Hepatocyte (in vitro differentiated cells): ENCODE data around the gene C12orf43. TPM values are rescaled to one million over a fixed set of nuclear protein-coding genes. Genes with fewer than 3 reads are reported as not detected.
"Not testable (repeated sequence)": the region's sequence is repeated elsewhere in the genome, so short reads cannot be mapped to it uniquely, and the experiment has no call there.

ENCODE experiments used
- DNase-seq: peaks from one replicate; pipeline ENCODE4 v3.0.0-alpha.2; 2016; ENCODE audit warnings: low spot score
- H2AFZ ChIP-seq: fragments of 200-600 bp; sonication (generic); 2 replicates; pipeline ENCODE4 v1.6.0; 2016; ENCODE audit warnings: antibody characterized with exemption, mild to moderate bottlenecking
- H3K27ac ChIP-seq: fragments of 200-600 bp; sonication (generic); 2 replicates; pipeline ENCODE4 v1.5.1; 2016; ENCODE audit warnings: mild to moderate bottlenecking
- H3K27me3 ChIP-seq: fragments of 200-600 bp; sonication (generic); 2 replicates; pipeline ENCODE4 v1.6.1; 2016
- H3K36me3 ChIP-seq: fragments of 200-600 bp; sonication (generic); replicated peaks from 2 replicates; pipeline ENCODE4 v1.5.1; 2016; ENCODE audit warnings: low read depth; ENCODE audit not compliant: insufficient read depth
- H3K4me1 ChIP-seq: fragments of 200-600 bp; sonication (generic); 2 replicates; pipeline ENCODE4 v1.5.1; 2016; ENCODE audit warnings: mild to moderate bottlenecking, moderate library complexity; ENCODE audit not compliant: insufficient read depth
- H3K4me2 ChIP-seq: fragments of 200-600 bp; sonication (generic); 2 replicates; pipeline ENCODE4 v1.6.0; 2016
- H3K4me3 ChIP-seq: fragments of 200-600 bp; sonication (generic); 2 replicates; pipeline ENCODE4 v1.5.1; 2016; ENCODE audit warnings: mild to moderate bottlenecking
- H3K79me2 ChIP-seq: fragments of 200-600 bp; sonication (generic); 2 replicates; pipeline ENCODE4 v1.6.0; 2017; ENCODE audit warnings: mild to moderate bottlenecking
- H3K9me2 ChIP-seq: fragments of 200-600 bp; sonication (generic); replicated peaks from 2 replicates; pipeline ENCODE4 v1.6.0; 2017; ENCODE audit warnings: mild to moderate bottlenecking; ENCODE audit not compliant: insufficient read depth
- H3K9me3 ChIP-seq: fragments of 200-600 bp; sonication (generic); 2 replicates; pipeline ENCODE4 v1.5.1; 2016; ENCODE audit warnings: low read depth, mild to moderate bottlenecking
- H4K20me1 ChIP-seq: fragments of 200-600 bp; sonication (generic); 2 replicates; pipeline ENCODE4 v1.6.0; 2016; ENCODE audit warnings: mild to moderate bottlenecking; ENCODE audit not compliant: insufficient read depth, poor library complexity, severe bottlenecking
- EZH2 ChIP-seq: fragments of 200-600 bp; sonication (generic); IDR thresholded peaks from 2 replicates; pipeline ENCODE4 v1.6.1; 2016; ENCODE audit warnings: antibody characterized with exemption, mild to moderate bottlenecking, borderline replicate concordance
- EZH2phosphoT487 ChIP-seq: fragments of 200-600 bp; sonication (generic); IDR thresholded peaks from one replicate; pipeline ENCODE4 v1.6.1; 2018; ENCODE audit warnings: antibody characterized with exemption, mild to moderate bottlenecking, low read depth, moderate library complexity; ENCODE audit not compliant: unreplicated experiment, severe bottlenecking
- WGBS: methylation state at CpG from one replicate; pipeline ENCODE4 v1.1.6; 2016; ENCODE audit warnings: low lambda C conversion rate; ENCODE audit errors: missing lambda C conversion rate; 5-methylcytosine and 5-hydroxymethylcytosine counted together
- polyA plus RNA-seq: library from polyadenylated mRNA; unstranded; fragments of >200 nt; fragmentation: Nextera tagmentation; extraction: Ambion mirVana; gene quantifications from 2 replicates; pipeline ENCODE4 v1.2.1, GENCODE V29; 2016
- total RNA-seq: library from RNA; depleted of rRNA; stranded (reverse); fragments of >200 nt; gene quantifications from 2 replicates; pipeline ENCODE4 v1.2.3, GENCODE V29; 2014
- TF ChIP-seq, protein P1 (sequence below): fragments of 200-600 bp; sonication (generic); IDR thresholded peaks from 2 replicates; pipeline ENCODE4 v1.5.1; 2016; ENCODE audit warnings: antibody characterized with exemption, mild to moderate bottlenecking; ENCODE audit not compliant: poor library complexity

C12orf43 gene, protein sequence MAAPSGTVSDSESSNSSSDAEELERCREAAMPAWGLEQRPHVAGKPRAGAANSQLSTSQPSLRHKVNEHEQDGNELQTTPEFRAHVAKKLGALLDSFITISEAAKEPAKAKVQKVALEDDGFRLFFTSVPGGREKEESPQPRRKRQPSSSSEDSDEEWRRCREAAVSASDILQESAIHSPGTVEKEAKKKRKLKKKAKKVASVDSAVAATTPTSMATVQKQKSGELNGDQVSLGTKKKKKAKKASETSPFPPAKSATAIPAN
- total RNA-seq (11.8 and 17.8 TPM in 2 replicates), polyA plus RNA-seq (9.2 and 11.3 TPM in 2 replicates)

DNA sequence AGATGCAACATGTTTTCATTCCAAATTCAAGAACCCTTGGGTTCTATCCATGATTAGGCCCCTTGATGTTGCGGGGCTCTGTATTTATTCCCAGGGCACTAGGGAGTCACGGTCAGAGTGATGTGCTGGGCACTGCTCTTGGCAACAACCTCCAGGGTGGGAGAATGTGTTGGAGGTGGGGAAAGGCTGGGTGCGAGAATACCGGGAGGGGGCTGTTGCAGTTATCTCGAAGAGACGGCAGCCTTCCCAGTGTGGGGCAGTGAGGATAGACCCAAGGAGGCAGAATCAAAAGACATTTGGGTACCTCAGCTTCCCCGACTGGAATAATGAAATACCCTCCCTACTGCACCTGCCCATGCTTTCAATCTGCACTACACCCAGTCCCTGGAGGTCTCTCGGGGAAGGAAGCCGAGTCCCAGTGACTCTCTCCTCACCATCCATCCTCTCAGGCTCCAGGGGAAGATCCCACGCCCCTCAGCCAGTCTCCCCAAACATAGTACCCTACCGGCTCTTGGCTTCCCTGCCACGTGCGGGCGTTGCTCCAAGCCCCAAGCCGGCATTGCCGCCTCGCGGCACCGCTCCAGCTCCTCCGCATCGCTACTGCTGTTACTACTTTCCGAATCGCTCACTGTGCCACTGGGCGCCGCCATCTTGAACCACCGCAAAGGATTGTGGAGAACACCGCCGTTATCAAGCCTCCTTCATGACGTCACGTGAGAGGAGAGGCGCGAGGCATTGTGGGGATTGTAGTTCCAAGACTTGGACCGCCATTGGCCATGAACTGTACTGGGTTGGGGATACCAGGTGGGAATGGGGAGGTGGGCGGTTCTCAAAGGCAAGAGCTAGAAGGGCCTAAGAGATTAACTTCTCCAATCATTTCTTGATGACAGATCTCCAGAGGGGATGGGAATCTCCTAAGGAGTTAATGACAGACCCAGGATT is at the start of gene C12orf43:
TSS of gene C12orf43 (minus strand) at position 663 of the 942 bp plus-strand sequence. CDS start at position 650, 13 bp downstream.
- H3K4me1 ChIP-seq, result peaks cover 4% of the 10 kb centered on the region
- no peaks in the 10 kb centered on the region for H4K20me1 ChIP-seq
- no peak for TF ChIP-seq EZH2
- TF ChIP-seq, protein P1, sequence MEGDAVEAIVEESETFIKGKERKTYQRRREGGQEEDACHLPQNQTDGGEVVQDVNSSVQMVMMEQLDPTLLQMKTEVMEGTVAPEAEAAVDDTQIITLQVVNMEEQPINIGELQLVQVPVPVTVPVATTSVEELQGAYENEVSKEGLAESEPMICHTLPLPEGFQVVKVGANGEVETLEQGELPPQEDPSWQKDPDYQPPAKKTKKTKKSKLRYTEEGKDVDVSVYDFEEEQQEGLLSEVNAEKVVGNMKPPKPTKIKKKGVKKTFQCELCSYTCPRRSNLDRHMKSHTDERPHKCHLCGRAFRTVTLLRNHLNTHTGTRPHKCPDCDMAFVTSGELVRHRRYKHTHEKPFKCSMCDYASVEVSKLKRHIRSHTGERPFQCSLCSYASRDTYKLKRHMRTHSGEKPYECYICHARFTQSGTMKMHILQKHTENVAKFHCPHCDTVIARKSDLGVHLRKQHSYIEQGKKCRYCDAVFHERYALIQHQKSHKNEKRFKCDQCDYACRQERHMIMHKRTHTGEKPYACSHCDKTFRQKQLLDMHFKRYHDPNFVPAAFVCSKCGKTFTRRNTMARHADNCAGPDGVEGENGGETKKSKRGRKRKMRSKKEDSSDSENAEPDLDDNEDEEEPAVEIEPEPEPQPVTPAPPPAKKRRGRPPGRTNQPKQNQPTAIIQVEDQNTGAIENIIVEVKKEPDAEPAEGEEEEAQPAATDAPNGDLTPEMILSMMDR, result no peak
- TF ChIP-seq EZH2phosphoT487, result no peak
- peak within 1 kb of the TSS; percentile 84 for H2AFZ ChIP-seq
- peaks cover 12% of the 10 kb centered on the region for H3K79me2 ChIP-seq
- WGBS, result 3% methylated on average over 34 of the region's 34 CpGs
- peak within 1 kb of the TSS; percentile 93 for H3K4me2 ChIP-seq
- peak within 1 kb of the TSS; percentile 78 for H3K27ac ChIP-seq
- peak; percentile 96 for DNase-seq
- H3K9me2 ChIP-seq, result no peaks in the 10 kb centered on the region
- peak within 1 kb of the TSS; percentile 92 for H3K4me3 ChIP-seq
- no peaks in the 10 kb centered on the region for H3K36me3 ChIP-seq
- no peaks in the 10 kb centered on the region for H3K27me3 ChIP-seq
- H3K9me3 ChIP-seq, result no peaks in the 10 kb centered on the region

DNA sequence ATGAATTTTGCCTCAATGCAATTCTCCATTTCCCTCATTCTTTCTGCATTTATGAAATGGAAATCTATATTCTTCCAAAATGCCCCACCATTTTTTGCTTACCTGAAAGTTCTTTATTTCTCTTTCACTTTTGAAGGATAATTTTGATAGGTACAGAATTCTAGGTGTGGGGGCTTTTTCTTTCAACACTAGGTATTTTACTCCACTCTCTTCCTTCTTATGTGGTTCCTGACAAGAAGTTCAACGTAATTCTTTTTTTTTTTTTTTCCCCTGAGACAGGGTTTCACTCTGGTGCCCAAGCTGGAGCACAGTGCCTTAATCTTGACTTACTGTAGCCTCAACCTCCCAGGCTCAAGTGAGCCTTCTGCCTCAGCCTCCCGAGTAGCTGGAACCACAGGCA is 49.1 kb upstream of the C12orf43 start:
- no peaks in the 10 kb centered on the region for H3K36me3 ChIP-seq
- no peak overlapping the region for H3K27ac ChIP-seq
- H3K9me3 ChIP-seq, result no peaks in the 10 kb centered on the region
- H3K4me1 ChIP-seq, result no peaks in the 10 kb centered on the region
- H2AFZ ChIP-seq, result no peak overlapping the region
- no peaks in the 10 kb centered on the region for H4K20me1 ChIP-seq
- no peak overlapping the region for H3K4me3 ChIP-seq
- WGBS, result 66% methylated on average over 2 of the region's 2 CpGs
- no peaks in the 10 kb centered on the region for H3K27me3 ChIP-seq
- no peaks in the 10 kb centered on the region for H3K79me2 ChIP-seq
- no peak for DNase-seq
- no peaks in the 10 kb centered on the region for H3K9me2 ChIP-seq
- TF ChIP-seq EZH2phosphoT487, result no peak
- no peak for TF ChIP-seq EZH2
- TF ChIP-seq, protein P1, result no peak
- H3K4me2 ChIP-seq, result no peak overlapping the region

GRCh38 chr12:121064586-121064985 is 48.3 kb upstream of the C12orf43 start:
- H3K4me3 ChIP-seq, H3K9me2 ChIP-seq, H3K4me2 ChIP-seq, H3K27me3 ChIP-seq, H3K27ac ChIP-seq, DNase-seq, H4K20me1 ChIP-seq, H3K36me3 ChIP-seq, H3K79me2 ChIP-seq, H3K9me3 ChIP-seq, H3K4me1 ChIP-seq, H2AFZ ChIP-seq: not testable (repeated sequence)
- 94% methylated on average over 11 of the region's 12 CpGs for WGBS

GRCh38 chr12:121064116-121064515 is 47.8 kb upstream of the C12orf43 start:
- DNase-seq, result no peak
- no peaks in the 10 kb centered on the region for H3K4me1 ChIP-seq
- no peak overlapping the region for H3K27ac ChIP-seq
- H2AFZ ChIP-seq, result no peak overlapping the region
- no peak overlapping the region for H3K4me3 ChIP-seq
- no peaks in the 10 kb centered on the region for H3K27me3 ChIP-seq
- H3K4me2 ChIP-seq, result no peak overlapping the region
- no peaks in the 10 kb centered on the region for H4K20me1 ChIP-seq
- no peaks in the 10 kb centered on the region for H3K9me3 ChIP-seq
- 92% methylated on average over 1 of the region's 1 CpG for WGBS
- no peaks in the 10 kb centered on the region for H3K9me2 ChIP-seq
- H3K36me3 ChIP-seq, result no peaks in the 10 kb centered on the region
- no peaks in the 10 kb centered on the region for H3K79me2 ChIP-seq
- TF ChIP-seq EZH2 (no peak), EZH2phosphoT487 (no peak)
- TF ChIP-seq, protein P1, result no peak
